Pancreas (tissue), 10 donors: ENCODE measurements around the gene ANP32A. TPM values are rescaled to one million over a fixed set of nuclear protein-coding genes. Genes with fewer than 3 reads are reported as not detected.

ENCODE experiments used
- ATAC-seq, 4 donors: fragments of 200-7000 bp; cut with Tn5 transposase; one replicate each; pipeline versions ENCODE4 v1.8.0 to v1.9.1; 2020; ENCODE audit warnings: mild to moderate bottlenecking in 4 of 4, moderate library complexity in 4 of 4
- DNase-seq, 6 donors: peaks; one replicate each; pipeline ENCODE4 v3.0.0-alpha.2; 2020
- FAIRE-seq: peaks from 2 replicates; lab custom pipeline; 2012; peaks lifted over from hg19 to GRCh38; lab: Jason Lieb, UNC
- H3K27ac ChIP-seq, 4 donors: fragments of 200-600 bp; sonication (generic); 1 replicate in 3 of 4; 2 replicates in 1 of 4; pipeline versions ENCODE4 v1.5.0 to v1.8.0; 2020
- H3K27me3 ChIP-seq, 4 donors: fragments of 200-600 bp; one replicate each; pipeline ENCODE4 v1.8.0; 2021
- H3K36me3 ChIP-seq, 3 donors: fragments of 200-600 bp; sonication (generic) in 1 of 3; one replicate each; pipeline versions ENCODE4 v1.5.0 to v1.8.0; 2020 to 2021
- H3K4me1 ChIP-seq, 3 donors: fragments of 200-600 bp; one replicate each; pipeline ENCODE4 v1.8.0; 2021
- H3K4me3 ChIP-seq, 4 donors: fragments of 200-600 bp; sonication (generic) in 2 of 4; one replicate each; pipeline versions ENCODE4 v1.5.0 to v1.8.0; 2020 to 2021
- H3K9me3 ChIP-seq, 4 donors: fragments of 200-600 bp; one replicate each; pipeline ENCODE4 v1.8.0; 2021
- WGBS, 2 donors: extraction: QIAGEN DNeasy Blood & Tissue Kit; methylation state at CpG; one replicate each; pipeline ENCODE4 v1.1.7; 2013; 5-methylcytosine and 5-hydroxymethylcytosine counted together
- intact Hi-C, 3 donors: fragments of 100-400 bp; cut with DNase I; formaldehyde crosslinking; loops; one replicate each; pipeline versions ENCODE4 v1.11.1 to v1.14.2; 2022
- polyA plus RNA-seq, 2 donors: library from polyadenylated mRNA; stranded (reverse); fragments of 200-250 nt; gene quantifications; one replicate each; pipeline ENCODE4 v1.2.3, GENCODE V29; 2013
- total RNA-seq, 6 donors: library from RNA; stranded (reverse); fragmentation: NEBNext Ultra II Directional in 4 of 6; extraction: Animal tissue kit (Norgen Biotek cat#: 25700) in 4 of 6; gene quantifications; one replicate each; pipeline versions ENCODE4 v1.2.1 to v1.2.4, GENCODE V29; 2021 to 2023
- TF ChIP-seq, protein P1 (sequence below), 4 donors: fragments of 200-600 bp; sonication (generic) in 3 of 4; IDR thresholded peaks; one replicate each; pipeline versions ENCODE4 v1.5.0 to v1.8.0; 2021; ENCODE audit warnings: antibody characterized with exemption in 4 of 4
- donor health status: healthy with polysubstance abuse.
- donor health status: DM: no; HTN: no; CAD: no; lungs with moderate emphysema.
- donor health status: DM: no; HTN: no; CAD: no.
- donor health status: control.
- donor health status: control.
- donor health status: Bipolar disorder and iron deficiency.
- donor health status: DM: yes; HTN: yes; CAD: no.
- donor health status: DM: no; HTN: no; CAD: no.
- donor health status: DM: no; HTN: no; CAD: no.
- donor health status: DM: yes; HTN: yes; CAD: no.

ANP32A gene
- total and polyA plus RNA-seq, 8 donors = 26.0 to 64.3 (median 41.3) TPM

DNA sequence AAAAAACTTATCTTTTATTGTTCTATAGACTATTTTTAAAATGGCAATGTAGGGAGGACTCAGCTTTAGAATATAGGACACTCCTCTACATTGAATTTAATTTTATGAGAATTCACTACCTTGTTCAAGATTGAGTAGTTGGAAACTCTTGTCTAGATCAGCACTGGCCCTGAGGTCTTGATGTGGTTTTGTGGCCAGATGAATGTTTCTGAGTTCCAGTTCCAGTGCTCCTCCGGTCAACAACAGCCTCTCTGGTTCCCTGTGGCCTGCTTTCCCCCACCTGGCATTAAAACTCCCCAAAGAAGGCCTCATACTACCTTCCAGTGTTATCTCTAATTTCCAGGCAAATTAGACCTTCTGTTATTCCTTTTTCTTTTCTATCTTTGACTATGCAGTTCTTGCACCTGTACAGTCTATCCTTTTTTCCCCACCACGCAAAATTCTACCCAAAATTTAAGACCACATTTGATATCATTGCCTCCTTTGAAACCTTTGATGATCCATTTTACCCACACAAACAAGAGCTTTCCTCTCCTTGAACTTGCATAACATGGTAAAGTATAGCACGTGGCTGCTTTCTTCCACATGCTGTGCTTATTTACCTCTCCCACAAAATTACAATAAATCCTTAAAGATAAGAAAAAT lies 9.6 kb upstream of the ANP32A start:
- H3K4me1 ChIP-seq = no peaks in the 10 kb centered on the region
- H3K27me3 ChIP-seq = no peaks in the 10 kb centered on the region
- H3K4me3 ChIP-seq = no peak overlapping the region
- DNase-seq = no peak
- TF ChIP-seq, protein P1, sequence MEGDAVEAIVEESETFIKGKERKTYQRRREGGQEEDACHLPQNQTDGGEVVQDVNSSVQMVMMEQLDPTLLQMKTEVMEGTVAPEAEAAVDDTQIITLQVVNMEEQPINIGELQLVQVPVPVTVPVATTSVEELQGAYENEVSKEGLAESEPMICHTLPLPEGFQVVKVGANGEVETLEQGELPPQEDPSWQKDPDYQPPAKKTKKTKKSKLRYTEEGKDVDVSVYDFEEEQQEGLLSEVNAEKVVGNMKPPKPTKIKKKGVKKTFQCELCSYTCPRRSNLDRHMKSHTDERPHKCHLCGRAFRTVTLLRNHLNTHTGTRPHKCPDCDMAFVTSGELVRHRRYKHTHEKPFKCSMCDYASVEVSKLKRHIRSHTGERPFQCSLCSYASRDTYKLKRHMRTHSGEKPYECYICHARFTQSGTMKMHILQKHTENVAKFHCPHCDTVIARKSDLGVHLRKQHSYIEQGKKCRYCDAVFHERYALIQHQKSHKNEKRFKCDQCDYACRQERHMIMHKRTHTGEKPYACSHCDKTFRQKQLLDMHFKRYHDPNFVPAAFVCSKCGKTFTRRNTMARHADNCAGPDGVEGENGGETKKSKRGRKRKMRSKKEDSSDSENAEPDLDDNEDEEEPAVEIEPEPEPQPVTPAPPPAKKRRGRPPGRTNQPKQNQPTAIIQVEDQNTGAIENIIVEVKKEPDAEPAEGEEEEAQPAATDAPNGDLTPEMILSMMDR (IDR thresholded peaks at IDR 0.05) = no peak
- no peak for FAIRE-seq
- no peaks in the 10 kb centered on the region for H3K36me3 ChIP-seq
- no peaks in the 10 kb centered on the region for H3K9me3 ChIP-seq
- H3K27ac ChIP-seq = no peak overlapping the region
- no peak for ATAC-seq
- 35 to 36% methylated on average over 3 of the region's 3 CpGs for WGBS, 2 donors
- intact Hi-C loops = no loop called here

DNA sequence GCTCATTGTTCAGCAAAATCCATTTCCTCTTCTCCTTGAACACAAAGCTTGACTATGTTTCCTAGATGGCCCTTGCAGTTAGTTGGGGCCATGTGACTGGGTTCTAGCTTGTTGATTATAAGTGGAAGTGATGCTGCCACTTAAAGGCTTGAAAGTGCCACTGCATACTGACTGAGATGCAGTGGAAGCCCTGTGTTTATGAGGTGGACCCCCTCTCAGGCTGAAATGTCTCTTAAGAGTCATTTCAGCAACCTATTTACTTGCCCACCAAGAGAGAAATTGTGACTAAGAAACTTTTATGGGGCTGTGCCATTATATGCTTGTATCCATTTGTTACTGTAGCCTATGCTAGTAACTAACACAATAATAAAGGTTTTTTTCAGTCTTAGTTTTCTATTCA lies 8.4 kb upstream of the ANP32A start:
- no peak overlapping the region for H3K27ac ChIP-seq
- no peak overlapping the region for H3K4me3 ChIP-seq
- H3K9me3 ChIP-seq = no peaks in the 10 kb centered on the region
- no peak for DNase-seq
- intact Hi-C loops = no loop called here
- no peak for FAIRE-seq
- H3K36me3 ChIP-seq = no peaks in the 10 kb centered on the region
- no peaks in the 10 kb centered on the region for H3K4me1 ChIP-seq
- TF ChIP-seq, protein P1 (IDR thresholded peaks at IDR 0.05) = peak in 2 of 4 donors; percentile 10 to 19
- no peaks in the 10 kb centered on the region for H3K27me3 ChIP-seq
- peak in 3 of 4 donors; percentile 53 to 82 (median 70) for ATAC-seq

DNA sequence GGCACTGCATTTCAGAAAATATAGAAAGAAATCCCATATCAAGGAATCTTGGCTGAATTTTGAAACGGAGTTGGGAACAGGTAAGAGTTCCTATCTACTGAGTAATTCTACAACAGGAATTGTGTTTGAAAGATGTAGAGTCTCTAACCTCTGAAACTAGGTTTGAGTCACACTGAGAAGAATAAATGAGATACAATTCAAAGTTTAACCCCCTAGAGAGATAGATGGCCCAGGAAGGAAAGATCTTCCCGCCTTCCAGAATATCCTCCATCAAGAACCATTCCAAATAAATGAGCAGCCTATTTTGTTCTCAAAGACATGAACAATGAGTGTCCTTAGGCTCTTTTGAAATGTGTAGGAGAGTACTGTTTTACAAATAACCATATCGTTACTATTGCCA lies 2.9 kb upstream of the ANP32A start:
- WGBS, 2 donors = 96 to 97% methylated on average over 3 of the region's 3 CpGs
- H3K27me3 ChIP-seq = no peaks in the 10 kb centered on the region
- H3K9me3 ChIP-seq = no peaks in the 10 kb centered on the region
- no peak overlapping the region for H3K27ac ChIP-seq
- H3K36me3 ChIP-seq = no peaks in the 10 kb centered on the region
- ATAC-seq (no peak), FAIRE-seq (no peak), DNase-seq (no peak)
- TF ChIP-seq, protein P1 (IDR thresholded peaks at IDR 0.05) = no peak
- peaks cover 4 to 10% (median 10%) of the 10 kb centered on the region in 3 donors for H3K4me1 ChIP-seq
- H3K4me3 ChIP-seq = no peak overlapping the region
- intact Hi-C loops = loop anchor here in 1 of 3 donors (5.0 kb wide), 1 partner anchor 36 kb away; no protein-coding TSS in a partner anchor

DNA sequence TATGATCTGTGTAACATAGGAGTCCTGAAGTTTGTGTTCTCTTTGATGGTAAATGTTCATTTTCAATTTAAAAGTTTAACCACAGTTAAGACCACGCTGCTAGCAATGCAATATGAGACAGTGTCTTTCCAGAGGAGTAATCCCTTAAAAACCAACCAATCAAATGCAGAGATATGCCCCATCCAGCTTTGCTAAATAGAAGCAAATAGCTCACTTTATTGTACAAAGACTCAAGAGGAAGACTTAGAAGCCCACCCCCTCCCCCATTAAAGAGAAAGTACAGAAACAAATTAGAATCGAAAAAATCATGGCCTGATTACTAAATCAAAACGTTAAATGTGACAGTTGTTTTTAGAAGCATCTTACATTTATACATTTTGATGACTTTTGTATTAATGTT lies 2.1 kb upstream of the ANP32A start:
- FAIRE-seq (no peak), ATAC-seq (no peak), DNase-seq (no peak)
- H3K36me3 ChIP-seq = no peaks in the 10 kb centered on the region
- H3K4me3 ChIP-seq = no peak overlapping the region
- H3K4me1 ChIP-seq = peaks cover 4 to 10% (median 10%) of the 10 kb centered on the region in 3 donors
- H3K27me3 ChIP-seq = no peaks in the 10 kb centered on the region
- intact Hi-C loops = loop anchor here in 1 of 3 donors (5.0 kb wide), 1 partner anchor 36 kb away; no protein-coding TSS in a partner anchor
- no peak overlapping the region for H3K27ac ChIP-seq
- H3K9me3 ChIP-seq = no peaks in the 10 kb centered on the region
- 60 to 66% methylated on average over 3 of the region's 3 CpGs for WGBS, 2 donors
- TF ChIP-seq, protein P1 (IDR thresholded peaks at IDR 0.05) = no peak

DNA sequence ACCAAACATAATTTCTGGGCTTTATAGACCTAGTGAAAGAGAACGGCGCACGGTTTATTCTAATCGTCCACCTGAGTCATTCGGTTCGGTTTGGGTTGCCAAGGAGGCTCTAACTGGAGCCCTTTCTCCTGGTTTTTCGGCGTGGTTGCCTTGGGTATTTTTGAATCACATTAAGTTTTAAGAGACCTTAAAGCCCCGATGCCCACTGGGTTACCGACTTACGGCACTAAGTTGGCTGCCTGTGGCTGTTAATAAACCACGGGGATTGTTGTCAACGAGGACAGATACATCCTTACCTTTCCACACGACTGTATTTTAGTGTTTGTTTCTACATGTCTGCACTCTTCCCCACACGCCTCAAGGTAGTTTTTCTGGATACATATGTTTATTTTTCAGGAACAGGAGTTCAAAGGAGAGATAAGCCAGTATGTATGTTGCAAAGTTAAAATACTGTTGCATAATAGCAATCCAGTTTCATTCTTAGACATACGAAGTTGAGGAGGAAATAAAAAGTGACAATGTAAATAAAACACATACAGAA lies 1.2 kb upstream of the ANP32A start:
- FAIRE-seq = peak; percentile 65
- intact Hi-C loops = loop anchor here in 1 of 3 donors (5.0 kb wide), 1 partner anchor 35 kb away; no protein-coding TSS in a partner anchor
- TF ChIP-seq, protein P1 (IDR thresholded peaks at IDR 0.05) = no peak
- peak overlapping the region; percentile 71 to 90 (median 86) for H3K4me3 ChIP-seq
- peaks cover 6 to 10% (median 10%) of the 10 kb centered on the region in 3 donors for H3K4me1 ChIP-seq
- ATAC-seq = no peak
- H3K27me3 ChIP-seq = no peaks in the 10 kb centered on the region
- peak in 1 of 6 donors; percentile 32 for DNase-seq
- H3K27ac ChIP-seq = peak overlapping the region; percentile 18 to 100 (median 98)
- H3K9me3 ChIP-seq = no peaks in the 10 kb centered on the region
- WGBS, 2 donors = 2% methylated on average over 16 of the region's 16 CpGs
- H3K36me3 ChIP-seq = no peaks in the 10 kb centered on the region
